Activated CD8-positive, alpha-beta T cell treated with anti-CD3 and anti-CD28 coated beads, Interleukin-2, amount 10 ng/mL, durations not matched to agents 7 days and 5 days (primary cell): ENCODE results near the gene CMIP. TPM values are rescaled to one million over a fixed set of nuclear protein-coding genes. Genes with fewer than 3 reads are reported as not detected.

ENCODE experiments used
- ATAC-seq: fragments of 150-1000 bp; cut with Tn5 transposase; one replicate; pipeline ENCODE4 v1.10.0; 2021; ENCODE audit warnings: moderate library complexity
- CTCF ChIA-PET: fragments of 350-600 bp; sonication (Branson Sonifier 250); formaldehyde crosslinking; loops from one replicate; lab custom pipeline; 2021; ENCODE audit warnings: antibody characterized with exemption; lab: Charles Lee
- POLR2A ChIA-PET: fragments of 350-600 bp; sonication (Branson Sonifier 250); formaldehyde crosslinking; loops from one replicate; lab custom pipeline; 2021; ENCODE audit warnings: antibody characterized with exemption; lab: Charles Lee
- DNase-seq: peaks from one replicate; pipeline ENCODE4 v3.0.0-alpha.2; 2020
- H3K27ac Mint-ChIP-seq: one replicate; pipeline ENCODE4 v1.8.0; 2021; ENCODE audit warnings: mild to moderate bottlenecking, mixed read lengths
- H3K27me3 Mint-ChIP-seq: one replicate; pipeline ENCODE4 v1.8.0; 2021; ENCODE audit warnings: low read depth, mixed read lengths
- H3K36me3 Mint-ChIP-seq: one replicate; pipeline ENCODE4 v1.8.0; 2021; ENCODE audit warnings: low read depth, mixed read lengths
- H3K4me1 Mint-ChIP-seq: one replicate; pipeline ENCODE4 v1.8.0; 2021; ENCODE audit warnings: low read depth, mixed read lengths
- H3K4me3 Mint-ChIP-seq: one replicate; pipeline ENCODE4 v1.8.0; 2021; ENCODE audit warnings: mild to moderate bottlenecking, mixed read lengths
- H3K9me3 Mint-ChIP-seq: one replicate; pipeline ENCODE4 v1.8.0; 2022; ENCODE audit warnings: mixed read lengths; ENCODE audit not compliant: insufficient read depth
- total RNA-seq, 2 experiments: library from RNA; stranded (reverse); gene quantifications; one replicate each; pipeline ENCODE4 v1.2.3, GENCODE V29; 2021

CMIP gene
- total RNA-seq, 2 experiments from 2014 or later: 62.5 to 70.4 TPM

DNA sequence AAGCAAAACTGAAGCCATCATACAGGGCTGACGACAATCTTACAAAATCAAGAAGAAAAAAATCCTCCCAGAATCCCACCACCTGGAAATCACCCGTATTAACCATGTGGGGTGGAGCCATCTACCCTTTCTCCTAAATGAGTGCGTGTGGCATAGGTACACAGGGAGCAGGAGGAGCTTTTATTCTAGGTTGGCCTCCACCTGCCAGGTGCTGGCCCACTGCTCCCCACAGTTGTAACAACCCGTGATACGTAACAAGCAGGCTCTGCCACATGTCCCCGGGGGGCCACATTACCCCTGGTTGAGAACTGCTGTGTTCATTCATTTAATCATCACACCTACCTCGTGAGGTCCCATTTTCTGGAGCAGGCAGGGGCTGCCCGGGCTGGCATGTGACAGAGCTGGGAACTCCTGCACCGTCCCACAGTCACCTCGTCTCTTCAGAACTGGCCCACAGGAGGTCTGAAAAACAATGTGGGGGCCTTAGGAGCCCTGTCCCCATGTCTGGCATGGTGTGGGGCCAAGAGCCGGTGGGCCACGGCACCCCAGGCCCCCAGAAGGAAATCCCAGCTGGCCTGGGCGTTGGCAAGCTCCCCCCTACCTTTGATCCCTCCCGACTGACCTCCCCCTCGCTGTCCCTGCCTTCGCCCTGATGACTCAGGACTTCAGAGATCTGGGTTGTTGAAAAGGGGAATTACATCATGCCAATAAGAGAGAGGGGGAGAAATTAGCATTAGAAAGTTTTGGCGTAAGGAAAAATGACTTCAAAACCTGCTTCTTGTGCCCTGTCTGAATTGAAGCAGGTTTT lies 12.9 kb downstream of the CMIP start:
- ChIA-PET CTCF (interaction anchor here (1.1 kb wide), 1 partner anchor 21 kb away, joined by 3 read pairs; no protein-coding TSS in a partner anchor), POLR2A (interaction anchor here (0.9 to 1.6 kb wide), 2 partner anchors 13 to 60 kb away, joined by 3 to 4 read pairs; no protein-coding TSS in a partner anchor)
- peaks cover 39% of the 10 kb centered on the region for H3K36me3 Mint-ChIP-seq
- H3K27me3 Mint-ChIP-seq: no peaks in the 10 kb centered on the region
- no peak for DNase-seq
- H3K27ac Mint-ChIP-seq: peak overlapping the region; percentile 44
- no peaks in the 10 kb centered on the region for H3K9me3 Mint-ChIP-seq
- H3K4me3 Mint-ChIP-seq: no peak overlapping the region
- peaks cover 60% of the 10 kb centered on the region for H3K4me1 Mint-ChIP-seq
- no peak for ATAC-seq

DNA sequence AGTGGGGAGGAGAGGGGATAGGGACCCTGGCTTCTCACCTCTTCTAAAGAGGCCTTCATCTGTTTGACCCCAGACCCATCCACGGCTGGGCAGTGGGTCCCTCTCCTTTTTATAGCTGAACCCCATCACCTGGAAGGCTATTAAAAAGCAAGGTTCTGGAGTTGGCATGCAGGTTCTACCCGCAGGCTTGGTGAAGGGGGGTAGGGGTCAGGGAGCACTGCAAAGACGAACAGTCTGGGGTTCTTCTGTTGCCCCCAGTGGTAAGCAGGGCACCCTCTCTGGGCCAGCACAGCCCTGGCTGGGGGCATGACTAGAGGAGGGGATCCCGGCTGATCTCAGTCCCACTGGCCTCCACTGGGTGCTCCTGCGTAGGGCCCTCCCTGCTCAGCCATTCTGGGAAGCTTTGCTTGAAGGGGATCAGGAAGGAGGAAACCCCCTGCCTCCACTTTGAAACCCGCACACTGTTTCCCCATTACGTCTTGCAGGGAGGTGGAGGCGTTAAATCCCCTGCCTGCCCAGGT lies 13.6 kb downstream of the CMIP start:
- peaks cover 55% of the 10 kb centered on the region for H3K4me1 Mint-ChIP-seq
- CTCF ChIA-PET: interaction anchor here (1.1 kb wide), 1 partner anchor 20 kb away, joined by 3 read pairs; no protein-coding TSS in a partner anchor
- no peak overlapping the region for H3K4me3 Mint-ChIP-seq
- no peak overlapping the region for H3K27ac Mint-ChIP-seq
- H3K27me3 Mint-ChIP-seq: no peaks in the 10 kb centered on the region
- no peak for ATAC-seq
- no peak for DNase-seq
- peaks cover 45% of the 10 kb centered on the region for H3K36me3 Mint-ChIP-seq
- POLR2A ChIA-PET: interaction anchor here (0.9 to 1.6 kb wide), 2 partner anchors 12 to 59 kb away, joined by 3 to 4 read pairs; no protein-coding TSS in a partner anchor
- H3K9me3 Mint-ChIP-seq: no peaks in the 10 kb centered on the region

GRCh38 chr16:81458827-81459598 lies 14.4 kb downstream of the CMIP start:
- Mint-ChIP-seq H3K4me3 (no peak overlapping the region), H3K27ac (no peak overlapping the region), H3K4me1 (peaks cover 54% of the 10 kb centered on the region), H3K9me3 (no peaks in the 10 kb centered on the region), H3K36me3 (peaks cover 48% of the 10 kb centered on the region), H3K27me3 (no peaks in the 10 kb centered on the region)
- ATAC-seq (no peak), DNase-seq (no peak)
- CTCF ChIA-PET: no interaction called here
- POLR2A ChIA-PET: no interaction called here

DNA sequence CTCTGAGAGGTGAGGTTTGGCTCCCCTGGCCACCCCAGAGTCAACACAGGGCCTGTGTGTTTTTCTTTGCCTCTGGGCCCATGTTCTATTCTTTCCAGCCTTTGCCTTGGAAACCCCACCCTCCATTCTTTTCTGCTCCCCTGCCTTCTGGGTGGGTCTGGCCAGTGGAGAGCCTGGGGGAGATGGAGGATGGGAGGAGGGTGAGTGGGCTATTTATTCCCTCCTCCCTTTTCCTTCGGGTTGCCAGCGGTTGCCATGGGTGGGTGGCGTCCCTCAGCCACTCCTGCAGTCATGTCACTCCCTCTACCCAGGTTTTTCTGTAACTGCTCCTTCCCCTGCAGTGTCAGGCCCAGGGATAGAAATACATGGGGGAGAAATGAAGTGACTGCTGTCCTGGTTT lies 15.5 kb downstream of the CMIP start:
- POLR2A ChIA-PET: no interaction called here
- H3K27ac Mint-ChIP-seq: no peak overlapping the region
- H3K9me3 Mint-ChIP-seq: no peaks in the 10 kb centered on the region
- CTCF ChIA-PET: no interaction called here
- peaks cover 58% of the 10 kb centered on the region for H3K36me3 Mint-ChIP-seq
- no peak overlapping the region for H3K4me3 Mint-ChIP-seq
- no peak for DNase-seq
- peaks cover 56% of the 10 kb centered on the region for H3K4me1 Mint-ChIP-seq
- no peaks in the 10 kb centered on the region for H3K27me3 Mint-ChIP-seq
- no peak for ATAC-seq

GRCh38 chr16:81461243-81461642 lies 16.6 kb downstream of the CMIP start:
- Mint-ChIP-seq H3K27me3 (no peaks in the 10 kb centered on the region), H3K4me3 (no peak overlapping the region), H3K9me3 (no peaks in the 10 kb centered on the region), H3K36me3 (peaks cover 63% of the 10 kb centered on the region), H3K27ac (peak overlapping the region; percentile 71), H3K4me1 (peaks cover 62% of the 10 kb centered on the region)
- CTCF ChIA-PET: no interaction called here
- ATAC-seq (no peak), DNase-seq (no peak)
- POLR2A ChIA-PET: interaction anchor here (0.7 to 1.4 kb wide), 3 partner anchors 9 to 161 kb away, joined by 3 to 4 read pairs (median 3); no protein-coding TSS in a partner anchor

GRCh38 chr16:81461766-81462165 lies 17.2 kb downstream of the CMIP start:
- peaks cover 63% of the 10 kb centered on the region for H3K36me3 Mint-ChIP-seq
- H3K4me3 Mint-ChIP-seq: no peak overlapping the region
- ATAC-seq (no peak), DNase-seq (no peak)
- H3K4me1 Mint-ChIP-seq: peaks cover 65% of the 10 kb centered on the region
- no peak overlapping the region for H3K27ac Mint-ChIP-seq
- ChIA-PET POLR2A (interaction anchor here (1.4 kb wide), 1 partner anchor 8 kb away, joined by 4 read pairs; no protein-coding TSS in a partner anchor), CTCF (no interaction called here)
- no peaks in the 10 kb centered on the region for H3K9me3 Mint-ChIP-seq
- H3K27me3 Mint-ChIP-seq: no peaks in the 10 kb centered on the region

DNA sequence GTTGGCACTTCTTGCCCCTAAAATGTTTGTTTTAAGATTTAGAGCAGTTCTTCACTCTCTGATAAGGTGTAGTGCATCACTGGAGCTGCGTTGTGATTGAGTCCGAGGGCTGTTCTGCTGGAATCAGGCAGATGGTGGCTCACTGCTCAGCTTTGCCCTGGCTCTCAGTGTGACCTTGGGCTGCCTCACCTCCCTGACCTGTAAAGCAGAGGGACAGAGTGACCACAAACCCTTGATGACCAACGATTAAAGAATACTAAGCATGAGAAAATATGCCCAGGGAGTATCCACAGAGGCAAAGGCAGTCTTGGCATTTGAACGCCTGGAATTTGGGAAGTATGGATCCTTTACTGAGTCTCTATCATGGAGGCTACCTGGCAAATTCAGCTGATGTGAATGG lies 18.1 kb downstream of the CMIP start:
- peak overlapping the region; percentile 10 for H3K27ac Mint-ChIP-seq
- peaks cover 57% of the 10 kb centered on the region for H3K36me3 Mint-ChIP-seq
- no peak overlapping the region for H3K4me3 Mint-ChIP-seq
- ATAC-seq (no peak), DNase-seq (no peak)
- H3K9me3 Mint-ChIP-seq: no peaks in the 10 kb centered on the region
- ChIA-PET POLR2A (no interaction called here), CTCF (interaction anchor here (2.2 kb wide), 1 partner anchor 11 kb away, joined by 7 read pairs; no protein-coding TSS in a partner anchor)
- no peaks in the 10 kb centered on the region for H3K27me3 Mint-ChIP-seq
- peaks cover 68% of the 10 kb centered on the region for H3K4me1 Mint-ChIP-seq

- DNase-seq (no peak), ATAC-seq (no peak)
- Mint-ChIP-seq H3K27me3 (no peaks in the 10 kb centered on the region), H3K4me3 (no peak overlapping the region), H3K9me3 (no peaks in the 10 kb centered on the region), H3K27ac (no peak overlapping the region), H3K36me3 (peaks cover 58% of the 10 kb centered on the region), H3K4me1 (peaks cover 73% of the 10 kb centered on the region)
- ChIA-PET CTCF (interaction anchor here (2.2 kb wide), 1 partner anchor 12 kb away, joined by 7 read pairs; no protein-coding TSS in a partner anchor), POLR2A (interaction anchor here (0.6 kb wide), 1 partner anchor 13 kb away, joined by 4 read pairs; no protein-coding TSS in a partner anchor)
Observed at GRCh38 chr16:81463296-81463890, 18.8 kb downstream of the CMIP start.

DNA sequence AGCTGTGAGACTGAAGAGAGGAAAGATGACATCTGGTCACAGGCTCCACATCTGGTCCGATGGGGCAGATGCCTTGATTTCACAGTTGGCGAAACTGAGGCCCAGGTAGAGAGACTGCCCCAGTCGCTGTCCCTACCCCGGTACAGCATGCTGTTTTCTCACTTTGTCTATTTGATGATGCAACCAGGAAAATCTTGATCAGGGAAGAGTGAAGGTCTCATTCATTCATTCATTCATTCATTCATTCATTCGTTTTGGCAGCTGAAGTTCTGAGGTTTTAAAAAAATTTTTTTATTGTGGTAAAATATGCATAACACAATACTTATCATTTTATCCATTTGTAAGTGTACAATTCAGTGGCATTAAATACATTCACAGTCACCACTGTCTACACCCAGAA lies 19.7 kb downstream of the CMIP start:
- H3K27me3 Mint-ChIP-seq: no peaks in the 10 kb centered on the region
- ATAC-seq (no peak), DNase-seq (no peak)
- peaks cover 55% of the 10 kb centered on the region for H3K36me3 Mint-ChIP-seq
- H3K27ac Mint-ChIP-seq: peak overlapping the region; percentile 60
- H3K9me3 Mint-ChIP-seq: no peaks in the 10 kb centered on the region
- peaks cover 76% of the 10 kb centered on the region for H3K4me1 Mint-ChIP-seq
- ChIA-PET POLR2A (no interaction called here), CTCF (interaction anchor here (2.2 kb wide), 1 partner anchor 13 kb away, joined by 7 read pairs; no protein-coding TSS in a partner anchor)
- no peak overlapping the region for H3K4me3 Mint-ChIP-seq

DNA sequence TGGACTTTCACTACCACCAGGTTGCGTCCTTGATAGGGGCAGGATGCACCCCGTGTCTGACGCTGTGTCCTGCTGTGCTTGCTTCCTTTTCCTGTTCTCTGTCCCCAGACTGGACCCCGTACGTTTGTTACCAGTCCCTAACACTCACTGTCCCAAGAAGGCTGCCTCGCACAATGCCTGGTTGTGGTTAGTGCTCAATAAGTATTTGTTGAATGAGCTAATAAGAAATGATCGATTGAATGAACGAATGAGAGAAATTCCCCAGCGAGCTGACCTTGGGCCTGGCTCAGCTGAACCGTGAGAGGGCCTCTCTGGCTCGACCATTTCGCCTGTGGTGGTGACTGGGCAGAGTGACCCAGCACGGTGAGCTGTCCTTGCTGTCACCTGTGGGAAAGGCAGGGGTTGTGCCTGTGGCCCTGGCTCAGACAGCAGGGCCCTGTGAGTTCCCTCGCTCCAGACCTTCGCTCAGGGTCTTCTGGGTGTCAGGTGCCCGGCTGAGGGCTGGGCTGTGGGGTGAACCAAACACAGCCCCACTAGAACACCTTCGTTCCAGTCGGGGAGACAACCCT lies 20.9 kb downstream of the CMIP start:
- no peaks in the 10 kb centered on the region for H3K27me3 Mint-ChIP-seq
- ChIA-PET POLR2A (interaction anchor here (0.5 kb wide), 1 partner anchor 19 kb away, joined by 3 read pairs; no protein-coding TSS in a partner anchor), CTCF (no interaction called here)
- H3K27ac Mint-ChIP-seq: no peak overlapping the region
- peaks cover 53% of the 10 kb centered on the region for H3K36me3 Mint-ChIP-seq
- no peaks in the 10 kb centered on the region for H3K9me3 Mint-ChIP-seq
- no peak for ATAC-seq
- no peak overlapping the region for H3K4me3 Mint-ChIP-seq
- no peak for DNase-seq
- H3K4me1 Mint-ChIP-seq: peaks cover 79% of the 10 kb centered on the region
